ENCODE measurements around the gene TMEM238.
A peak's percentile ranks its signal among the peaks of the same experiment; 100 is the strongest.

TMEM238 gene

GRCh38 chr19:55400281-55401087 is 16.4 kb upstream of the TMEM238 start:
- no peak for DNase-seq

- DNase-seq, result no peak
Measured at GRCh38 chr19:55398200-55398925, 14.3 kb upstream of the TMEM238 start.

- DNase-seq, result no peak
Measured at GRCh38 chr19:55392820-55393761, 9.0 kb upstream of the TMEM238 start.

DNA sequence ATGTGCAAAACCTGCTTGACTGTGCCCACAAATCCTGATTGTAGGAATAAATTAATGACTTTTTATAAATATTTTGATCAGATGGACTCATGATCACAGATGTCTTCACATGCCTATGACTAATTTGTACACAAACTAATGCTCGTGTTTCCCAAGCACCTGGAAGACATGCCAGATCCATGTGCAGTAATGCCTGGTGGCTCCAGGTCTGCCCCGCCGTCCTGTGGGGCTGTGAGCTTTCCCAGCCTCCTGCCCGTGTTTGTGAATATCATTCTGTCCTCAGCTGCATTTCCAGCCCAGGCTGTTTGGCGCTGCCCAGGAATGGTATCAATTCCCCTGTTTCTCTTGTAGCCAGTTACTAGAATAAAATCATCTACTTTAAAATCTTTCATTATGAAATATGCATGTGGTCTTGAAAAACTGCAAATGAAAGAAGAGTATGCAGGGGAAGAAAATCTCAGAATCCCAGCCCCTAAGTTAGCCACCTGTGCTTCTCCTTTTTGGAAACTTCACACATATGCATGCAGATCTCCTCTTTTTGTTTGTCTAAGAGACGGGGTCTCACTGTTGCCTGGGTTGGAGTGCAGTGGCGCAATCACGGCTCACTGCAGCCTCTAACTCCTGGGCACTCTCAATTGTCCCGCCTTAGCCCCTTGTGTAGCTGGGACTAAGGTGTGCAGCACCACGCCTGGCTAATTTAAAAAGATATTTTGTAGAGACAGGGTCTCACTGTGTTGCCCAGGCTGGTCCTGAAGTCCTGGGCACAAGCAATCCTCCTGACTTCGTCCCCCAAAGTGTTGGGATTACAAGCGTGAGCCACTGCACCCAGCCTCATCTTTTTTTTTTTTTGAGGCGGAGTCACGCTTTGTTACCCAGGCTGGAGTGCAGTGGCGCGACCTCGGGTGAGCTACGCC is 7.9 kb upstream of the TMEM238 start:
- DNase-seq, result no peak

DNA sequence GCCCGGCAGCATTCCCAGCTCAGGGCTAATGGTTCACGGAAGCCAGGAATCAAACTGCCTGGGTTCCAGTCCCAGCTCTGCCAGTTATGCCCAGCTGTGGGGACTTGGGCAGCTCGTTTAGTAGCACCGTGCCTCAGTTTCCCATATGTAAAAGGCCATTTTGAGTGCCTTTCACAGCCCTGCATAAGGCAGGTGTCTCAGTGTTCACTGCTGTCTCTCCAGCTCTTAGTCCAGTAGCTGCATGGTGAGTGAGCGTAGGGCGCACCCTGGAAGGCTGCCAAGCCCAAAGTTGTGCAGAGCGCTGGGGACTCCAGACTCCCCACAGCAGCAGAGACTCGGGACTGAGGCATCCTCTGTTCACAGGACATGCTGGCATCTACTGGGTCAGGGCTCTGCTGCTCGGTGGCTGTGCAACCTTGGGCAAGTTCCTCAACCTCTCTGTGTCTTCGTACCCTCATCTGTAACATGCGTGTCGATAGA is 7.1 kb upstream of the TMEM238 start:
- DNase-seq, result no peak

- DNase-seq, result no peak
Measured at GRCh38 chr19:55390461-55390880, 6.4 kb upstream of the TMEM238 start.

DNA sequence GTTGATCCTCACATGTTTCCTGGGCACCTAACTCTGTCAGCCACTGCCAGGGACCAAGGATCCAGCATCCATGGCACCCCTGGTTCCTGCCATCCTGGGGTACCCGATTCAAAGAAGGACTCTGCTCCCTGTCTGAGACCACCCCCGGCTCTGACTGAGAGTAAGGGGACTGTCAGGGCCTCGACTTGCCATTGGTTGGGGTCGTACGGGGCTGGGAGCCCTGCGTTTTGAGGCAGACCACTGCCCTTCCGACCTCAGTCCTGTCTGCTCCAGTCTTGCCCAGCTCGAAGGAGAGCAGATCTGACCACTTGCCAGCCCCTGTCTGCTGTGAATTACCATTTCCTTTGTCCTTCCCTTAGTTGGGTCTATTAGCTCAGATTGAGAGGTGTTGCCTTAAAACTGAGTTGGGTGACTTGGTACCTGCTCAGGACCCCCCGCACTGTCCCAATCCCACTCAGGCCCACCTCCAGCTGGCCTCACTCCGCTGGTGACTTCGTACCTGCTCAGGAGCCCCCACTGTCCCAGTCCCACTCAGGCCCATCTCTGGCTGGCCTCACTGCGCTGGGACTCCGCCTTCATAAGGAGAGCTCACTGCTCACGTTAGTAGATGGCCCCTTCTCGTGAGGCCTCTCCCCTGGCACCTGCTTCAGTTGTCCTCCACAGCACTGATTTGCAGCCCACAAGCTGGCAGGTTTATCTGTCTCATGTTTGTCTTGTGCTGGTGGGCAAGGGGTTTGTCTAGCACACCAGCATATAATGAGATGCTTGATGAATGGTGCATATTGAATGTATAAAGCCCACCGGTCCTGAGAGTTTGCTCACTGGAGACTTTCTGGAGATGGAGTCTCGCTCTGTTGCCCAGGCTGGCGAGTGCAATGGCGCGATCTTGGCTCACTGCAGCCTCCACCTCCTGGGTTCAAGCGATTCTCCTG is 5.6 kb upstream of the TMEM238 start:
- DNase-seq, result no peak

- DNase-seq, result no peak
Measured at GRCh38 chr19:55387736-55388497, 3.8 kb upstream of the TMEM238 start.

GRCh38 chr19:55386493-55386971 is 2.4 kb upstream of the TMEM238 start:
- no peak for DNase-seq

DNA sequence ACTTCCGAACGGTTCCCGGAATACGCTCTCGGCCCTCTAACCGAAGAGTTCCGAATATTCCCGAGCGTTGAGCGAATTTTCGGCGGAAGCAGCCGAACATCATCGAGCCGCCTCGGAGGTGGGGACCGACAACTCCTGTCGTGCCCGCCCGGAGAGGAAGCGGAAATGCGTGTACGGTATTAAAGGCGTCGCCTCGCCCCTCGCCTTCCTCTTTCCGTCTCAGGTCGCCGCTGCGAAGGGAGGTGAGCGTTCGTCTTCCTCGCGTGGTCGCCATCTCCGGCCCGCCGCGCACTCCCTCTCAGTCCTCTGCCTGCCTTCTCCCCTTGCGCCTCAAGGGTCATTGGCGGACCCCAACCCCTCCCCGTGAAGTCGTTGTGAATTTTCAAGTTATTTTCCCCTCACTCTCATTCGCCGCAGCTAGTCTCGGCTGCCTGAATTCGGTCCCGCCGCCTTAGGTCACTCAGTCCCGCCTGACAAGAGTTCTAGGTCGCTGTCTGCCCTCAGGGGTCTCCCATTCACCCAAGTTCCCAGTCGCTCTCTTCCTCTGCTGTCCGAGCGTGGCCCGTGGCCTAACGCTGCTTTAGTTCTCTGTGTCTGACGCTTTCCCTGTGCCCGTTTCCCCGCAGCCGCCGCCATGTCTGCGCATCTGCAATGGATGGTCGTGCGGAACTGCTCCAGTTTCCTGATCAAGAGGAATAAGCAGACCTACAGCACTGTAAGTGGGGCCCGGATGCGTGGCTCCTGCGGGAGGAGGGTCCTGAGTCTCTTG is 1.8 kb upstream of the TMEM238 start, which contains the start of gene RPL28:
Gene RPL28 (plus strand): TSS at position 209 of the 769 bp plus-strand sequence. CDS start 426 bp downstream, at position 635.
- DNase-seq, result peak; percentile 81

DNA sequence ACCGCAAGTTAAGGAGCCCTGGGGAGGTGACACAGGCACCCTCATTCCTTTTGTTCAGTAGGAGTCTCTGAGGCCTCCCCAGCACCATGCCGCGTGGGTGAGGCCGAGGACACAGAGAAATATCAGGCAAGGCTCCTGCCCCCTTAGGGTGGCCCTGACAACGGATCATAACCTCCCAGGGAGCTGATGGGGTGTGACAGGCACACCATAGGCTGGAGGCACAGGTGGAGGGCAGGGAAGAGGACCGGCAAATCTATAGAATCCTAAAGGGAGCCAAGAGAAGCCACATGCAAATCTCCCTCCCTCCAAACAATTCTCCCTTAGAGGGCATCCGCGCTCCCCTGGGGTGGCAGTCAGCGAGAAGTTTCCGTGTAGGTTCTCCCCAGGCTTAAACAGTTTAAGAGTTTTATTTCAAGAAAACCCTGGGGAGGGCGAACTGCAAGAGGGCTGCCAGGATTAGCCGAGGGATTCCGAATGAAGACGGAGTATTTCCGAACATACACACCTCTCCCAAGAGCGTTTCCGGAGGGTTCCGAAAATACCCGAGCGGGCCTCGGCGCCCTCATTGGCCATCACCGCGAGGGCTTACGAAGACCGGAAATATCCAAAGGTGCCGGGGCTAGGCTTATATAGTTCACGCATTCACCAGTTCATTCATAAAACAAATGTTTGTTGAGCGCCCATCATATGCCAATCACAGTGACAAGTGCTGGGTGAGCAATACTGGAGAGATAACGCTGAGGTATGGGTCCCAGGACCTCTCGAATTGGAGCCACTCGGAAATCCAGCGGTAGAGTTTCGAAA is 1.0 kb upstream of the TMEM238 start:
- DNase-seq, result peak; percentile 85

GRCh38 chr19:55383279-55384130 is 587 bp downstream of the TMEM238 start:
- DNase-seq, result no peak

DNA sequence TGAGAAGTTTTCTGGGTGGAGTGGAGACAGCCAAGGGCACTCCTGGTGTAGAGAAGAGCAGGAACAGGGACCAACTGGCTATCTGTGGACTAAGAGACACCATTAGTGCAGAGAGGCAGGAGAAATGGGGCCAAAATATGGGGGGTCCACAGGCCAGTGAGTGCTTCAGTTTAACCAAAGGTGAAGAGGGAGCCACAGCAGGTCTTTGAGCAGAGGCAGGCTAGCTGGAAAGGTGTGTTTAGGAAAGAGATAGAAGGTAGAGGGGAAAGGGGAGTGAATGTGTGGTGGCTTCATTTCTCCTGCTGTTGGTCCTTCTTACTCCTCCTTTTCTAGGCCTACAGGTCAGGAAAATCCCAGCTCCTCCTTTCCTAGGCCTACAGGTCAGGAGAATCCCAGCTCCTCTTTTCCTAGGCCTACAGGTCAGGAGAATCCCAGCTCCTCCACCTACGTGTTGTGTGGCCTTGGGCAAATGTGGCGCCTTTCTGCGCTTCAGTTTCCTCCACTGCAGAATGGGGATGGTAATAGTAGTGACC is 1.5 kb downstream of the TMEM238 start:
- no peak for DNase-seq

DNA sequence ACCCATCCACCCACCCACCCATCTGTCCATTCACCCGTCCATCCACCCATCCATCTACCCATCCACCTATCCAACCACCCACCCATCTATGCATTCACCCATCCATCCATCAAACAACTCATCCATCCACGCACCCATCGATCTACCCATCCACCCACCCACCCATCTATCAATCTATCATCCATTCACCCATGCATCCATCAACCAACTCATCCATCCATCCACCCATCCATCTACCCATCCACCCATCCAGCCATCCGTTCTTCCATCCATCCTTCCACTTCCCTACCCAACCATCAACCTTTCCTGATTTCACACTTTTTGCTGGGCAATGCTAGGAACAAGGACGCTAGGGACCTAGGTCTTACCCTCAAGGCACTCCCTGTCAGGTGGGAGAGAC is 2.1 kb downstream of the TMEM238 start:
- DNase-seq, result no peak

DNA sequence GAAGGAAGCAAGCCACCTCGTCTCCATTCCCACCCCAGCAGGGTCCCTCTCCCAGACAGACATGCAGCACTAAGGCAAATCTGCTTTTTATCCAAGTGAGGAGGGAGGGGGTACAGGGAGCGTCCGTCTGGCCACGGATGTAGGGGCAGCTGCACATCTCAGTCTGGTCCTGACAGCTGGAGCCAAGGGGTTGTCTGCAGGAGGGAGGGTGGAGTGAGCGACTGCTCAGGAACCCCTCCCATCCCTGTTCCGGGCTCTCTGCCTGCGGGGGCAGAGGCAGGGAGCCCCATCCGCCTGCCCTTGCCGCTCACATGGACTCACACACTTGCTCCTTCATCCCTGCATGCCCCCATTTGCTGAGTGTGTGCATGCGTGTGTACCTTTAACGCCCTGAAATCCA is 4.9 kb downstream of the TMEM238 start:
- DNase-seq, result no peak

- no peak for DNase-seq
Measured at GRCh38 chr19:55377356-55378131, 6.5 kb downstream of the TMEM238 start.
